ENCODE results near the gene CDHR5.

The CDHR5 gene

GRCh38 chr11:614623-615503 is 9.9 kb downstream of the CDHR5 start:
- Histone ChIP-seq H3K9ac (ENCODE audit: low read length) (peak overlapping the region; percentile 73), H3K79me2 (ENCODE audit: insufficient read depth, low read length) (no peaks in the 10 kb centered on the region), H3K27me3 (ENCODE audit: low read length) (no peaks in the 10 kb centered on the region), H3K4me3 (ENCODE audit: insufficient read depth, low read length, poor library complexity, severe bottlenecking) (peak overlapping the region; percentile 91), H3K9me2 (replicated peaks; ENCODE audit: insufficient read depth, low read length) (no peaks in the 10 kb centered on the region), H4K20me1 (ENCODE audit: low read depth, low read length) (no peaks in the 10 kb centered on the region; the same call in 1 of the 2 replicates), H3K27ac (ENCODE audit: low read depth, low read length) (peak overlapping the region; percentile 86), H3F3A (ENCODE audit: insufficient read depth) (peaks cover 10% of the 10 kb centered on the region), H3K36me3 (ENCODE audit: low read length) (no peaks in the 10 kb centered on the region), H3K9me3 (ENCODE audit: insufficient read depth, low read length) (no peaks in the 10 kb centered on the region), H3K4me2 (ENCODE audit: low read depth, low read length, poor library complexity, severe bottlenecking) (peak overlapping the region; percentile 87), H2AFZ (ENCODE audit: low read depth, low read length, severe bottlenecking) (no peak overlapping the region)
- TF ChIP-seq CTCF (IDR thresholded peaks at IDR 0.05; ENCODE audit: insufficient read depth, low read length, poor library complexity, severe bottlenecking): no peak

GRCh38 chr11:614021-614622 is 10.6 kb downstream of the CDHR5 start:
- H3K27me3 ChIP-seq (ENCODE audit: low read length): no peaks in the 10 kb centered on the region
- no peaks in the 10 kb centered on the region for H3K9me3 ChIP-seq (ENCODE audit: insufficient read depth, low read length)
- H3K36me3 ChIP-seq (ENCODE audit: low read length): no peaks in the 10 kb centered on the region
- no peak overlapping the region for H3K4me3 ChIP-seq (ENCODE audit: insufficient read depth, low read length, poor library complexity, severe bottlenecking)
- no peaks in the 10 kb centered on the region; the same call in 1 of the 2 replicates for H4K20me1 ChIP-seq (ENCODE audit: low read depth, low read length)
- H3K27ac ChIP-seq (ENCODE audit: low read depth, low read length): peak overlapping the region; percentile 14
- H3K9ac ChIP-seq (ENCODE audit: low read length): no peak overlapping the region
- H3F3A ChIP-seq (ENCODE audit: insufficient read depth): peaks cover 10% of the 10 kb centered on the region
- no peak overlapping the region for H2AFZ ChIP-seq (ENCODE audit: low read depth, low read length, severe bottlenecking)
- no peaks in the 10 kb centered on the region for H3K9me2 ChIP-seq (replicated peaks; ENCODE audit: insufficient read depth, low read length)
- no peak overlapping the region for H3K4me2 ChIP-seq (ENCODE audit: low read depth, low read length, poor library complexity, severe bottlenecking)
- TF ChIP-seq EZH2phosphoT487 (conservative IDR thresholded peaks at IDR 0.05; ENCODE audit: low read length) (no peak), CTCF (IDR thresholded peaks at IDR 0.05; ENCODE audit: insufficient read depth, low read length, poor library complexity, severe bottlenecking) (no peak)
- no peaks in the 10 kb centered on the region for H3K79me2 ChIP-seq (ENCODE audit: insufficient read depth, low read length)

- H3K9me3 ChIP-seq (ENCODE audit: insufficient read depth, low read length): no peaks in the 10 kb centered on the region
- H3K27me3 ChIP-seq (ENCODE audit: low read length): no peaks in the 10 kb centered on the region
- H3K4me2 ChIP-seq (ENCODE audit: low read depth, low read length, poor library complexity, severe bottlenecking): no peak overlapping the region
- H3F3A ChIP-seq (ENCODE audit: insufficient read depth): peaks cover 10% of the 10 kb centered on the region
- no peak overlapping the region for H3K4me3 ChIP-seq (ENCODE audit: insufficient read depth, low read length, poor library complexity, severe bottlenecking)
- no peak overlapping the region for H3K27ac ChIP-seq (ENCODE audit: low read depth, low read length)
- no peak overlapping the region for H2AFZ ChIP-seq (ENCODE audit: low read depth, low read length, severe bottlenecking)
- TF ChIP-seq CTCF (IDR thresholded peaks at IDR 0.05; ENCODE audit: insufficient read depth, low read length, poor library complexity, severe bottlenecking) (no peak), EZH2phosphoT487 (conservative IDR thresholded peaks at IDR 0.05; ENCODE audit: low read length) (no peak)
- H3K79me2 ChIP-seq (ENCODE audit: insufficient read depth, low read length): no peaks in the 10 kb centered on the region
- no peaks in the 10 kb centered on the region; the same call in 1 of the 2 replicates for H4K20me1 ChIP-seq (ENCODE audit: low read depth, low read length)
- H3K36me3 ChIP-seq (ENCODE audit: low read length): no peaks in the 10 kb centered on the region
- H3K9ac ChIP-seq (ENCODE audit: low read length): no peak overlapping the region
- H3K9me2 ChIP-seq (replicated peaks; ENCODE audit: insufficient read depth, low read length): no peaks in the 10 kb centered on the region
Measured at GRCh38 chr11:613369-613968, 11.3 kb downstream of the CDHR5 start.

Data from SU-DHL-6 (cell line).